Tibial nerve (tissue), 4 donors: ENCODE measurements around the gene PLS1.

Experiments used
- CTCF ChIP-seq, 5 experiments: fragments of 200-600 bp in 3 of 5; fragments of 450-650 bp in 2 of 5; sonication (generic) in 3 of 5; IDR thresholded peaks; one replicate each; pipeline ENCODE4 v1.5.1; 2016 to 2019; ENCODE audit warnings: antibody characterized with exemption in 5 of 5, mild to moderate bottlenecking in 3 of 5, moderate library complexity in 2 of 5
- EP300 ChIP-seq, 2 donors: sonication (generic); formaldehyde crosslinking; IDR thresholded peaks; one replicate each; pipeline ENCODE4 v1.6.1; 2017; ENCODE audit warnings: antibody characterized with exemption in 2 of 2, mild to moderate bottlenecking in 1 of 2
- POLR2A ChIP-seq, 2 donors: fragments of 450-650 bp; IDR thresholded peaks; one replicate each; pipeline ENCODE4 v1.6.1; 2017; ENCODE audit warnings: antibody characterized with exemption in 2 of 2, mild to moderate bottlenecking in 2 of 2, moderate library complexity in 2 of 2

DNA sequence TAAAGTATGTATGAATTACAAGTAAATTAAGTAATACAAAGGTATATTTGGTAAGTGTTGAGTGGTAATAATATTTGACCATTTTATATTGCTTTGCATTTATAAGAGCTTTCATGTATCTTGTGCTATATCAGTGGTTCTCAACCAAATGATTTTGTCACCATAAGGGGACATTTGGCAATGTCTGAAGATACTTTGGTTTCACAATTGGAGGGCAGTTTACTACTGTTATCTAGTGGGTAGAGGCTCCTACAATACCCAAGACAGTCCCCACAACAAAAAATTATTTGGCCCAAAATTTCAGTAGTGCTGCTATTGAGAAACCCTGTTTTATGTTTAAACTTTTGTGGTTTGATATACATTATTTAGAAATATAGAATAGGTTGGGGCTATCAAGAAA, 142.2 kb downstream of the PLS1 start:
- TF ChIP-seq CTCF (IDR thresholded peaks at IDR 0.05) (no peak), POLR2A (IDR thresholded peaks at IDR 0.05) (no peak), EP300 (IDR thresholded peaks at IDR 0.05) (no peak)
